Endothelial cell of coronary artery (primary cell): ENCODE data around the gene PPP1R3C. TPM values are rescaled to one million over a fixed set of nuclear protein-coding genes. Genes with fewer than 3 reads are reported as not detected.

Experiments
- total RNA-seq: library from RNA; depleted of rRNA; stranded (reverse); fragments of >200 nt; gene quantifications from 2 replicates; pipeline ENCODE4 v1.2.3, GENCODE V29; 2014

The PPP1R3C gene
- 0.72 and 8.2 TPM in 2 replicates for total RNA-seq

DNA sequence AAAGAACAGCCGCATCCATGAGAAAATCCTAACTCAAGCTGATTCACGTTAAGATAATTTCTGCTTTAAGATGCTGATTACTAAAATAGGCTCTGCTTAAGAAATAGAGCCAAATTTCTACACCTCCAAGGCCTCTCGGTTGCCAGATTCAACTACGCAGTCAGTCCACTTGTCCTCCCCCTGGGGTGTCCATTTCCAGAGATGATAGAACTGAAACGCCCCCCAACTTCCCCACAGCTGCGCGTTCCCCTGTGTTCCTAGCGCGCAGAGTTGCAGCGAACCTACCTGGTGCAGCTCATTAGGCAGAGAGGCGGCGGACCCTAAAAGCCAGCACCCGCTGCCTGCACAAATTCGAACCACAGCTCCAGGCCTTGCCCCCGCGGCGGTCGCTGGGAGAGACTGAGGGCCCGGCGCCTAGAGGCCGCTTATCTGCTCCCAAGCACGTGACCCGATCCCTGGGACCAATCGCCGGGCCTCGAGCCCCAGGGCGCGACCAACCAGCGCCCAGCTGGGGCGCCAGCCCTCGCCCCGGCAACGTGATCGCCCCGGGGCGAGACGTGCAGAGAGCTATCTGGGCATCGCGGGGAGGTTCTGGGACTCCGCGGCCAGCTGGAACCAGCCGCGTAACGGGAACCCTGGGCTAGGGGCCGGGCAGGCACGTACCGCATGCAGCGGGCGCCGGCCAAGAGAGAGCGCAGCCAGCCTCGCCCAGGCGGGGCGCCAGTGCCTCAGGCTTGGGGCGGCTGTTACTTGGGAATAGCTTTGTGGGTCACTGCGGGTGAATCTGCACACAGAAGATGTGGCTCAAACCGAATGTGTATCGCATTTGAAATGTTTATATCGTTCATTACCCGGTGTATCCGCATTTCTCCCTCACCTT is at the start of gene PPP1R3C:
TSS of gene PPP1R3C (minus strand) at position 401 of the 880 bp plus-strand sequence. CDS start at position 299, 102 bp downstream.

Other genes starting within 250 kb of the PPP1R3C start
- gene HECTD2, start 222.7 kb downstream of the PPP1R3C start, total RNA-seq, result 3.1 and 5.5 TPM in 2 replicates
- 44.9 and 48.2 TPM in 2 replicates for gene TNKS2, start 165.4 kb upstream of the PPP1R3C start, total RNA-seq